Lower leg skin (tissue), 3 donors: ENCODE data around the gene TECPR2.

ENCODE experiments used
- CTCF ChIP-seq, 3 donors: fragments of 450-650 bp; IDR thresholded peaks; one replicate each; pipeline ENCODE4 v1.5.1; 2016; ENCODE audit warnings: antibody characterized with exemption in 3 of 3, mild to moderate bottlenecking in 3 of 3, moderate library complexity in 2 of 3
- POLR2A ChIP-seq, 2 donors: fragments of 450-650 bp; IDR thresholded peaks; one replicate each; pipeline ENCODE4 v1.6.1; 2016 to 2017; ENCODE audit warnings: antibody characterized with exemption in 2 of 2, mild to moderate bottlenecking in 1 of 2, moderate library complexity in 1 of 2

- TF ChIP-seq CTCF (IDR thresholded peaks at IDR 0.05) = no peak
- TF ChIP-seq POLR2A (IDR thresholded peaks at IDR 0.05) = no peak
Observed at GRCh38 chr14:102491786-102492530, 129.2 kb downstream of the TECPR2 start.
